NCI-H1417 (cell line): ENCODE measurements around the gene MMGT1.
"Not testable (repeated sequence)": the region's sequence is repeated elsewhere in the genome, so short reads cannot be mapped to it uniquely, and the experiment has no call there.

ENCODE experiments used
- DNase-seq, 3 experiments: peaks; one replicate each; lab custom pipeline; 2025; lab: John Stamatoyannopoulos, UW

The MMGT1 gene

DNA sequence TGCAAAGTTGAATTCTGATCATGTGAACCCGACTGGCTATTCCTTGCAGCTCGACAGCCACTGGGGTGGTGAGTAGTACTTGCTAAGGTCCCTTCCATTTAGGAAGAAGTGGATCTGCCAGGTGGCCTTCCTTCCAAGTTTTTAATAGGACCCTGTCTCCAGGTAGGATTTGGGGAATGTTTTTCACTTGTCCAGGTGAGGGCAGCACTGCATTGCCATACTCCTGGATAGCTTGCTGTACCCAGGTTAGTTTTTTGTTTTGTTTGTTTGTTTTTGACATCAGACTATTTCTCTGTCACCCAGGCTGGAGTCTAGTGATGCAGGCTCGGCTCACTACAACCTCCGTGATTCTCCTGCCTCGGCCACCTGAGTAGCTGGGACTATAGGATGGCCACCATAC lies 50.4 kb downstream of the MMGT1 start:
- peak in 1 of 3 experiments; percentile 20 for DNase-seq

DNA sequence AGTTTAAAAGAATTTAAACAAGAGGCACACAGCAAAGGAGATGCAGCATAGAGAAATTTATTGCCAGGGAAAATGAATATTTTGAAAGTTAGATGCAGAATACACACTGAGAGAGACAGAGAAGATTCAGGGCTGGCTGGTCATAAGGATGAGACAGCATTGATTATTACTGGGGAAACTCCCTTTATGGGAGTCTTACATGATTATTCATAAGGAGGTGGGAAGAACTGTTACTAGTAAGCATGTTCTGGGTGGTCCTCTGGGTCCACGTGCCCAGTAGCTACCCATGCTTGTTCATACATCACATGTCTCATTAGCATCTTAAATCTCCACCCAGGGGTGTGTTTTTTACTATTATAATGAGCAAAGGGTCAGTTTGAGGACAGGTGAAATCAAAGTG lies 53.3 kb downstream of the MMGT1 start:
- DNase-seq, result not testable (repeated sequence)

DNA sequence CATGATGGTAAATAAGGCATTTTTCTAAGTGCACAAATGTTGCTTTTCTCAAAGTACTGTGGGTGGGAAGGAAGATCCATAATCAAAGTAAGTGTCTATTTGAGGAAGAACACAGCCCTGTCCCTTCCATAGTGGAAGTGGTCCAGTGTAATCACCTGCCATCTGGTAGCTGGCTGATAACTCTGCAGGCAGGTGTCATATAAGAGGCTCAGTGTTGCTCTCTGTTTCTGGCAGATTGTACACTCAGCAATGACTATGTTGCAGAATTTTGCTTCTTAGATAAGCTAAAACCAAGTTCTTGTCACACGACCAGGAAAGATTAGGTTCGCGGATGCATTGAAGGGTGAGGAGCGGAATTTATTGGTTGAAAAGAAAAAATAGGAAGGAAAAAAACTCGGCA lies 59.4 kb downstream of the MMGT1 start:
- no peak for DNase-seq
